ENCODE measurements around the gene PLA2G7. TPM values are rescaled to one million over a fixed set of nuclear protein-coding genes. Genes with fewer than 3 reads are reported as not detected.

The PLA2G7 gene
- total RNA-seq, 1 experiment from 2014 or later, result 2.3 TPM

GRCh38 chr6:46688117-46688965, 46.8 kb downstream of the PLA2G7 start:
- no peak overlapping the region for H3K4me3 Mint-ChIP-seq
- ATAC-seq (no peak), DNase-seq (ENCODE audit: low spot score) (no peak)
- H3K9me3 Mint-ChIP-seq, result no peaks in the 10 kb centered on the region
- POLR2A ChIA-PET, result no interaction called here
- TF ChIP-seq ZMAT4 (CRISPR knock-in tag; IDR thresholded peaks at IDR 0.05) (no peak), ATF6 (CRISPR knock-in tag; IDR thresholded peaks at IDR 0.05) (no peak), FOXP4 (CRISPR knock-in tag; IDR thresholded peaks at IDR 0.05) (no peak), KAT7 (CRISPR knock-in tag; IDR thresholded peaks at IDR 0.05; ENCODE audit: borderline replicate concordance) (no peak), HMGXB4 (CRISPR knock-in tag; IDR thresholded peaks at IDR 0.05) (no peak), ZBTB43 (CRISPR knock-in tag; IDR thresholded peaks at IDR 0.05) (no peak), E2F4 (CRISPR knock-in tag; IDR thresholded peaks at IDR 0.05; ENCODE audit: borderline replicate concordance, low read depth) (no peak), EMX1 (CRISPR knock-in tag; IDR thresholded peaks at IDR 0.05) (no peak), ZNF317 (CRISPR knock-in tag; IDR thresholded peaks at IDR 0.05; ENCODE audit: borderline replicate concordance, low read depth) (no peak), ZNF121 (CRISPR knock-in tag; IDR thresholded peaks at IDR 0.05) (no peak), RORB (CRISPR knock-in tag; IDR thresholded peaks at IDR 0.05) (no peak)
- H3K27me3 Mint-ChIP-seq (ENCODE audit: low read depth), result no peaks in the 10 kb centered on the region
- H3K27ac Mint-ChIP-seq, result no peak overlapping the region
- no peaks in the 10 kb centered on the region for H3K36me3 Mint-ChIP-seq
- no peaks in the 10 kb centered on the region for H3K4me1 Mint-ChIP-seq
- CTCF ChIA-PET, result no interaction called here

- ATAC-seq, result no peak; the same call in 1 of the 2 replicates
- Mint-ChIP-seq H3K36me3 (no peaks in the 10 kb centered on the region), H3K4me1 (no peaks in the 10 kb centered on the region), H3K4me3 (no peak within 1 kb of the TSS), H3K27me3 (ENCODE audit: low read depth) (no peaks in the 10 kb centered on the region), H3K9me3 (no peaks in the 10 kb centered on the region), H3K27ac (no peak within 1 kb of the TSS)
- no peak for TF ChIP-seq MYBL2 (CRISPR knock-in tag; IDR thresholded peaks at IDR 0.05)
- TF ChIP-seq ATF2 (CRISPR knock-in tag; IDR thresholded peaks at IDR 0.05; ENCODE audit: borderline replicate concordance, low read depth), result no peak
- TF ChIP-seq CTCF (IDR thresholded peaks at IDR 0.05), result no peak
- no peak for TF ChIP-seq AR (CRISPR knock-in tag; IDR thresholded peaks at IDR 0.05)
- no peak for TF ChIP-seq FOXJ3 (CRISPR knock-in tag; IDR thresholded peaks at IDR 0.05; ENCODE audit: borderline replicate concordance)
- TF ChIP-seq NR2C2 (CRISPR knock-in tag; IDR thresholded peaks at IDR 0.05), result no peak
- CTCF ChIA-PET, result interaction anchor here (1.5 kb wide), 1 partner anchor 32 kb away, joined by 6 read pairs; no protein-coding TSS in a partner anchor
- POLR2A ChIA-PET, result no interaction called here
- DNase-seq (ENCODE audit: low spot score), result no peak
Observed at GRCh38 chr6:46687619-46688097, 47.5 kb downstream of the PLA2G7 start, which contains the start of gene TDRD6. Gene TDRD6 (plus strand): TSS chr6:46687885. CDS start chr6:46688129, 244 bp downstream.

Measured in WTC11 (cell line).